ENCODE data around the gene GPR137B.

- TF ChIP-seq CTCF (IDR thresholded peaks at IDR 0.05) (no peak), POLR2A (IDR thresholded peaks at IDR 0.05) (no peak)
Observed at GRCh38 chr1:236149696-236150228, 7.4 kb downstream of the GPR137B start.

Data from heart left ventricle (tissue), 13 donors.